Calu3 (cell line): ENCODE results near the gene SAT1. TPM values are rescaled to one million over a fixed set of nuclear protein-coding genes. Genes with fewer than 3 reads are reported as not detected.

Source experiments
- BruUV-seq: library from RNA; stranded (reverse); fragments of 400-500 nt; replicated peaks from 2 replicates; lab custom pipeline; 2021; lab: Mats Ljungman, UMichigan
- CTCF ChIA-PET: fragments of 300-600 bp; sonication (Branson Sonifier 250); formaldehyde crosslinking; loops from one replicate; lab custom pipeline; 2022; ENCODE audit warnings: antibody characterized with exemption; lab: Charles Lee
- DNase-seq: peaks from one replicate; pipeline ENCODE4 v3.0.0; 2022
- H3K27ac Mint-ChIP-seq: one replicate; pipeline ENCODE4 v1.8.0; 2022; ENCODE audit warnings: mixed read lengths; ENCODE audit not compliant: unreplicated experiment
- H3K27me3 Mint-ChIP-seq: one replicate; pipeline ENCODE4 v1.8.0; 2022; ENCODE audit warnings: mixed read lengths; ENCODE audit not compliant: unreplicated experiment
- H3K36me3 Mint-ChIP-seq: one replicate; pipeline ENCODE4 v1.8.0; 2022; ENCODE audit warnings: mild to moderate bottlenecking, moderate library complexity, mixed read lengths; ENCODE audit not compliant: insufficient read depth, unreplicated experiment
- H3K4me1 Mint-ChIP-seq: one replicate; pipeline ENCODE4 v1.8.0; 2022; ENCODE audit warnings: mild to moderate bottlenecking, low read depth, mixed read lengths; ENCODE audit not compliant: unreplicated experiment
- H3K4me3 Mint-ChIP-seq: one replicate; pipeline ENCODE4 v1.8.0; 2022; ENCODE audit warnings: mild to moderate bottlenecking, low read depth, moderate library complexity, mixed read lengths; ENCODE audit not compliant: unreplicated experiment
- H3K9me3 Mint-ChIP-seq: one replicate; pipeline ENCODE4 v1.8.0; 2022; ENCODE audit warnings: low read depth, mixed read lengths; ENCODE audit not compliant: unreplicated experiment
- CTCF ChIP-seq: fragments of 200-600 bp; IDR thresholded peaks from one replicate; pipeline ENCODE4 v1.8.0; 2022; ENCODE audit warnings: antibody characterized with exemption; ENCODE audit not compliant: unreplicated experiment
- intact Hi-C: fragments of 100-400 bp; cut with micrococcal nuclease; formaldehyde crosslinking; loops from one replicate; pipeline ENCODE4 v1.10.0; 2022; ENCODE audit not compliant: unreplicated experiment
- total RNA-seq: library from RNA; stranded (reverse); gene quantifications from 2 replicates; pipeline ENCODE4 v1.2.3, GENCODE V29; 2022

Gene SAT1
- total RNA-seq, 1 experiment from 2014 or later, result 426 TPM

DNA sequence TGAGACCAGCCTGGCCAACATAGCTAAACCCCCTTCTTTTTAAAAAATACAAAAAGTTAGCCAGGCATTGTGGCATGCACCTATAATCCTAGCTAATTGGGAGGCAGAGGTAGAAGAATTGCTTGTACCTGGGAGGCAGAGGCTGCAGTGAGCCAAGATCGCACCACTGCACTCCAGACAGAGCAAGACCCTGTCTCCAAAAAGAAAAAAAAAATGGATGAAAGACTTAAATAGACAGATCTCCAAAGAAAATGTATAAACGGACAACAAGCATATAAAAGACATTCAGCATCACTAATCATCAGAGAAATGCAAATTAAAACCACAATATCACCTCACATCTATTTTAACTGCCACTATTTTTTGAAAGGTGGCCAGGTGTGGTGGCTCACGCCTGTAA, 6.6 kb upstream of the SAT1 start:
- no peak for DNase-seq
- no peak overlapping the region for H3K27ac Mint-ChIP-seq
- H3K4me3 Mint-ChIP-seq, result no peak overlapping the region
- no peaks in the 10 kb centered on the region for H3K9me3 Mint-ChIP-seq
- CTCF ChIA-PET, result interaction anchor here (0.7 kb wide), 1 partner anchor 293 kb away, joined by 6 read pairs; no protein-coding TSS in a partner anchor
- intact Hi-C loops, result no loop called here
- BruUV-seq, result no TSS peak
- H3K36me3 Mint-ChIP-seq, result peaks cover 3% of the 10 kb centered on the region
- TF ChIP-seq CTCF, result no peak
- H3K27me3 Mint-ChIP-seq, result no peaks in the 10 kb centered on the region
- peaks cover 8% of the 10 kb centered on the region for H3K4me1 Mint-ChIP-seq

DNA sequence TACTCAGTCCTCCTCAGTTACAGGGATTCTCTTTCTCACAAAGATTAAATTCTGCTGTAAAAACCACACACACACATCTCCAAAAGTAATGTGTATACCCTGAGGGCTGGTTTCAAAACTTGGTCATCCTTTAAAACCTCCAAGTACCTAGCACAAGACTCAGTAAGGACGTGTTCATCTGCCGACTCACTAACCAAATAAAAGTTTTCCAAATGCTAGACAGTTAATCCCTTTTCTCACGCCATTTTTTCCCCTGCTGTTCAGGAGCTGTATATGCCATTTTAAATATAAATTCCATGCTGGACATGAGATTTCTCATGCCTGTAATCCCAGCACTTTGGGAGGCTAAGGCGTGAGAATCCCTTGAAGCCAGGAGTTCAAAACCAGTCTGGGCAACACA, 3.9 kb upstream of the SAT1 start:
- no peak overlapping the region for H3K4me3 Mint-ChIP-seq
- intact Hi-C loops, result no loop called here
- H3K4me1 Mint-ChIP-seq, result peaks cover 17% of the 10 kb centered on the region
- no peak for DNase-seq
- no peak for TF ChIP-seq CTCF
- peak overlapping the region; percentile 40 for H3K27ac Mint-ChIP-seq
- CTCF ChIA-PET, result interaction anchor here (1.0 kb wide), 1 partner anchor 123 kb away, joined by 3 read pairs; no protein-coding TSS in a partner anchor
- peaks cover 27% of the 10 kb centered on the region for H3K36me3 Mint-ChIP-seq
- no TSS peak for BruUV-seq
- H3K27me3 Mint-ChIP-seq, result no peaks in the 10 kb centered on the region
- no peaks in the 10 kb centered on the region for H3K9me3 Mint-ChIP-seq

DNA sequence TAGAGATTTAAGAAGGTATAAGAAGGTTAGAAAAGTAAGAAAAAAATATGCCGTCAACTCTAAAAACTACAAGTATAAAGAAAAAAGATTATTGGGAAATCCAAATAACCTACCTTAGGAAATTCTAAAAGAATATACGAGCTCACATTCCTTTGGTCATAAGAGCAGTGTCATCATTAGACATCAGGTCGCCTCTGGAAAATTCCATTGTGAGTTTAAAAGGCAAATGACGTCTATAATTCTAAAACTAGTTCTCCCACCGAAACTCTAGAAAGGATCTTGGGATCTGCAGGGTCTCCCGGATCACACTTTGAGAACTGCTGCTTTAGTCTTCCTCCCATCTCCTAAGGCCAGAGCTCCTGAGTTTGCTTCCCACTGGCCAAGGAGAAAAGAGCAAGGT, 518 bp upstream of the SAT1 start:
- H3K4me3 Mint-ChIP-seq, result peak overlapping the region; percentile 81
- H3K36me3 Mint-ChIP-seq, result peaks cover 60% of the 10 kb centered on the region
- no peak for DNase-seq
- H3K27ac Mint-ChIP-seq, result peak overlapping the region; percentile 93
- intact Hi-C loops, result no loop called here
- no peaks in the 10 kb centered on the region for H3K27me3 Mint-ChIP-seq
- CTCF ChIA-PET, result interaction anchor here (0.6 to 2.9 kb wide), 7 partner anchors 25 to 1200 kb away, joined by 3 to 45 read pairs (median 4); no protein-coding TSS in a partner anchor
- peaks cover 17% of the 10 kb centered on the region for H3K4me1 Mint-ChIP-seq
- H3K9me3 Mint-ChIP-seq, result no peaks in the 10 kb centered on the region
- no peak for TF ChIP-seq CTCF
- TSS peak; percentile 67 for BruUV-seq

DNA sequence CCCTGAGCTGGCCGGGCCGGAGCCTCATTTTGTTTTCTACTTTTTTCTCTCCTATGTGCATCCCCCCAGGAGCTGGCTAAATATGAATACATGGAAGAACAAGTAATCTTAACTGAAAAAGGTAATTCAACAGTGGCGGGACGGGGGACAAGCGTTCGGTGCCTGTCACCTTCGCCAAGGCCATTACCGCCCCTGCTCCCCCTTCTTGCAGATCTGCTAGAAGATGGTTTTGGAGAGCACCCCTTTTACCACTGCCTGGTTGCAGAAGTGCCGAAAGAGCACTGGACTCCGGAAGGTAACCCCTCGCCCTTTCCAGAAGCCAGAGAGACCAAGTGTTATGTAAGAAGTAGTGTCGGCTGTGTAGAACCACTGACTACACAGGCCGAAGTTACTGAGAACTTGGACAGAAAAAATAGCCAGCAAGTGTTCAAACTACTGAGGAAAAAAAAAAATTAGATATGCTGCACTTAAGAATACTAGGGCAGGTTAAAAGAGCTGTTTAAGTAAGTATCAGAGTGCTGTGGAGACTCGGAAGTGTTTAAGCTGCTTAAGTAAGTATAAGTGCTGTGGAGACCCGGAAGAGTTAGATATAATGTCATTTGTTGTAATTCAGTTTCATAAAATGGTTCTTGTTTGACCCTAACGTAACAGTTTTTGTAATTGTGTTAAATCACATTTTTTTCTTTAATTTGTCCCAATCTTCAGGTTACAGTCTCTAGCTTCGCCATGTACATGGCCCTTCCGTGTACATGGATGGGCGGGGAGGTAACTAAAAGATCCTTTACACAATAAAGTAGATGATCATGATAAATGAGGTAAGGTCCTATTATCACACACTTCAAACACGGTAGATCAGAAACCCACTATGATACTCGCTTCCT, 856 bp downstream of the SAT1 start:
- no peaks in the 10 kb centered on the region for H3K27me3 Mint-ChIP-seq
- intact Hi-C loops, result no loop called here
- H3K4me1 Mint-ChIP-seq, result peaks cover 23% of the 10 kb centered on the region
- H3K27ac Mint-ChIP-seq, result peak overlapping the region; percentile 93
- BruUV-seq, result TSS peak; percentile 60
- no peak for DNase-seq
- H3K4me3 Mint-ChIP-seq, result peak overlapping the region; percentile 81
- H3K9me3 Mint-ChIP-seq, result no peaks in the 10 kb centered on the region
- TF ChIP-seq CTCF, result no peak
- peaks cover 71% of the 10 kb centered on the region for H3K36me3 Mint-ChIP-seq
- CTCF ChIA-PET, result interaction anchor here (1.0 to 2.9 kb wide), 4 partner anchors 19 to 118 kb away, joined by 3 to 45 read pairs (median 5); no protein-coding TSS in a partner anchor
